NT2/D1 (cell line): ENCODE measurements around the gene B4GALT1.

Source experiments
- YY1 ChIP-seq: IDR thresholded peaks from 2 replicates; pipeline ENCODE4 v1.6.1; 2011; ENCODE audit not compliant: insufficient read length, insufficient read depth
- ZNF274 ChIP-seq: IDR thresholded peaks from 2 replicates; pipeline ENCODE4 v1.6.1; 2011; ENCODE audit warnings: mild to moderate bottlenecking, low read depth, low read length

DNA sequence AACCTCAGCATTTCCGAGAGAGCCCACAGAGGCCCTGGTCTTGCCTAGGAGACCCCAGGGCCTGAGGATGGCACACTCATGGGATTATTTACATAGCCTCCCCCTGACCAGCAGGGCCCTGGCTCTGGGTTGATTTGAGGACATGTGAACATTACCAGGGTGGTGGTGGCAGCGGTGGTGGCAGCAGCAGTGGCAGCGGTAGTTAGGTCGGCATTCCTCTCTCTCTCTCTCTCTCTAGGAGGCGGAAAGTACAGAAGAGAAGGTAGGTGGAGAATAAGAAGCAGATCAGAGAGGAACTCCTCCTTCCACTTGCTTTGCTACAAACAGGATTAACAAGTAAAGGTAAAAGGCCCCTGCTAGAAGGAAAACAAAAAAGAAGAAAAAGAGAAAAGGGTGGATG lies 39.3 kb downstream of the B4GALT1 start:
- TF ChIP-seq ZNF274 (no peak), YY1 (no peak)
